Neural progenitor cell (in vitro differentiated cells): ENCODE measurements around the gene PSMD3.

Experiments used
- CTCF ChIP-seq: fragments of 200-600 bp; sonication (generic); IDR thresholded peaks from 2 replicates; pipeline ENCODE4 v1.5.1; 2017; ENCODE audit warnings: antibody characterized with exemption, mild to moderate bottlenecking
- EZH2 ChIP-seq: fragments of 200-600 bp; sonication (generic); IDR thresholded peaks from 2 replicates; pipeline ENCODE4 v1.6.1; 2017; ENCODE audit warnings: antibody characterized with exemption, mild to moderate bottlenecking, moderate library complexity
- EZH2phosphoT487 ChIP-seq: fragments of 200-600 bp; sonication (generic); IDR thresholded peaks from 2 replicates; pipeline ENCODE4 v1.6.1; 2017; ENCODE audit warnings: antibody characterized with exemption

- no peak for TF ChIP-seq CTCF
- TF ChIP-seq EZH2, result no peak
- TF ChIP-seq EZH2phosphoT487, result no peak
Measured at GRCh38 chr17:39997543-39997942, 16.9 kb downstream of the PSMD3 start.
